ENCODE results near the gene MGAT3.

DNA sequence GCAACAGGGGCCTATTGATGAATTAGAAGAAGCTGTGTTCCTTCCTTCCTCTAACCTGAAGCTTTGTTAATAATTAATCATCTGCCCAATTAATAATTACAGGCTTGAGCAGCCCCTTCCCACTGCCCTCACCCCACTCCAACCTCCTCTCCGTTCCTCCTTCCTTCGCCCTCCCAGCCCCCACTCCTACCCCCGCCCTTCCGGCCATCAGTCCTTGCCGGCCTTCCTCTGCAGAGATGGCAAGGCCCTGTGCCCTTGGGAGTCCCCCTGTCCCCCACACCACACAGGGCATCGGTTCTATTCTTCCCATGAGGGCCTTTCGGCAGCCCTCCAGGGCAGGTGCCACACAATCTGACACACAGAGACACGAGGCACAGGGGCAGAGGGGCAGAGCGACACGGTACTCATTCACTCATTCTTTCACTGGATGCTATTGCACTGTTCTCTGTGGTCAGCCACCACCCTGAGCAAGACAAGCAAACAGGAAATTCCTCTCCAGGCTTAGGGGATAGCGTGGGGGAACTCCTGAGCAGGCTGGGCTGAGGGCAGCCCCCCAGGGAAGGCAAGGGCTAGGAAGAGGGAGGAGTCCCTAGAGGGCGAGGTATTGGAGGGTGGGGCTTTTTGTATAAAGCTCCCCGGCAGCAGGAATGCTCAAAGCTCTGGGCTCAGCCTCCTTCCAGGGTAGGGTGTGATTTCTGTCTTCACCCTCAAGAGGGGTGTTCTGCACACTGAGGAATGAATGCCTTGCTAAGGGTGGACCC is 14.7 kb downstream of the MGAT3 start:
- TF ChIP-seq, protein P1, sequence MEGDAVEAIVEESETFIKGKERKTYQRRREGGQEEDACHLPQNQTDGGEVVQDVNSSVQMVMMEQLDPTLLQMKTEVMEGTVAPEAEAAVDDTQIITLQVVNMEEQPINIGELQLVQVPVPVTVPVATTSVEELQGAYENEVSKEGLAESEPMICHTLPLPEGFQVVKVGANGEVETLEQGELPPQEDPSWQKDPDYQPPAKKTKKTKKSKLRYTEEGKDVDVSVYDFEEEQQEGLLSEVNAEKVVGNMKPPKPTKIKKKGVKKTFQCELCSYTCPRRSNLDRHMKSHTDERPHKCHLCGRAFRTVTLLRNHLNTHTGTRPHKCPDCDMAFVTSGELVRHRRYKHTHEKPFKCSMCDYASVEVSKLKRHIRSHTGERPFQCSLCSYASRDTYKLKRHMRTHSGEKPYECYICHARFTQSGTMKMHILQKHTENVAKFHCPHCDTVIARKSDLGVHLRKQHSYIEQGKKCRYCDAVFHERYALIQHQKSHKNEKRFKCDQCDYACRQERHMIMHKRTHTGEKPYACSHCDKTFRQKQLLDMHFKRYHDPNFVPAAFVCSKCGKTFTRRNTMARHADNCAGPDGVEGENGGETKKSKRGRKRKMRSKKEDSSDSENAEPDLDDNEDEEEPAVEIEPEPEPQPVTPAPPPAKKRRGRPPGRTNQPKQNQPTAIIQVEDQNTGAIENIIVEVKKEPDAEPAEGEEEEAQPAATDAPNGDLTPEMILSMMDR (conservative IDR thresholded peaks at IDR 0.05; ENCODE audit: low read length), result no peak
- TF ChIP-seq EZH2phosphoT487 (IDR thresholded peaks at IDR 0.05; ENCODE audit: borderline replicate concordance, low read depth, low read length), result no peak

All from OCI-LY7 (cell line).